Measurements from ENCODE around the gene FBXL16. TPM values are rescaled to one million over a fixed set of nuclear protein-coding genes. Genes with fewer than 3 reads are reported as not detected.
"Not testable (repeated sequence)": the region's sequence is repeated elsewhere in the genome, so short reads cannot be mapped to it uniquely, and the experiment has no call there.

The FBXL16 gene
- total RNA-seq, result under 1 TPM in 1 of 2 donors, not detected in 1; 0.26 TPM

GRCh38 chr16:705431-706188 lies at the start of gene FBXL16:
FBXL16 (minus strand) TSS chr16:705801; CDS start chr16:697405, 8,396 bp downstream.
- peaks cover 9 to 17% of the 10 kb centered on the region in 2 donors for H3K27me3 Mint-ChIP-seq
- H3K9me3 Mint-ChIP-seq, result no peaks in the 10 kb centered on the region
- no peaks in the 10 kb centered on the region for H3K36me3 Mint-ChIP-seq
- no peaks in the 10 kb centered on the region for H3K4me1 Mint-ChIP-seq (ENCODE audit: low read depth in 2 of 2)
- ATAC-seq (no peak), DNase-seq (ENCODE audit: low spot score) (no peak)
- no peak within 1 kb of the TSS for H3K27ac Mint-ChIP-seq
- no peak within 1 kb of the TSS for H3K4me3 Mint-ChIP-seq

- peaks cover 5 to 6% of the 10 kb centered on the region in 2 donors for H3K4me1 Mint-ChIP-seq (ENCODE audit: low read depth in 2 of 2)
- no peak overlapping the region for H3K27ac Mint-ChIP-seq
- no peak for DNase-seq (ENCODE audit: low spot score)
- peaks cover 3 to 8% of the 10 kb centered on the region in 2 donors for H3K27me3 Mint-ChIP-seq
- no peak for ATAC-seq
- H3K9me3 Mint-ChIP-seq, result no peaks in the 10 kb centered on the region
- H3K4me3 Mint-ChIP-seq, result no peak overlapping the region
- no peaks in the 10 kb centered on the region for H3K36me3 Mint-ChIP-seq
These were observed 49.1 kb upstream of the FBXL16 start for GRCh38 chr16:754656-755055.

- H3K27ac Mint-ChIP-seq; H3K4me3 Mint-ChIP-seq; ATAC-seq; H3K4me1 Mint-ChIP-seq (ENCODE audit: low read depth in 2 of 2); DNase-seq (ENCODE audit: low spot score); H3K9me3 Mint-ChIP-seq; H3K27me3 Mint-ChIP-seq; H3K36me3 Mint-ChIP-seq: not testable (repeated sequence)
These were observed 48.6 kb upstream of the FBXL16 start for GRCh38 chr16:754121-754607.

- Mint-ChIP-seq H3K4me1 (ENCODE audit: low read depth in 2 of 2) (no peaks in the 10 kb centered on the region), H3K4me3 (no peak overlapping the region), H3K27ac (no peak overlapping the region), H3K9me3 (no peaks in the 10 kb centered on the region), H3K27me3 (peaks cover 0 to 3% of the 10 kb centered on the region in 2 donors), H3K36me3 (no peaks in the 10 kb centered on the region)
- no peak for ATAC-seq
- DNase-seq (ENCODE audit: low spot score), result no peak
These were observed 46.4 kb upstream of the FBXL16 start for GRCh38 chr16:752007-752312.

GRCh38 chr16:751152-752006 lies 45.8 kb upstream of the FBXL16 start:
- Mint-ChIP-seq H3K9me3 (no peaks in the 10 kb centered on the region), H3K36me3 (no peaks in the 10 kb centered on the region), H3K27ac (no peak overlapping the region), H3K27me3 (peaks cover 0 to under 1% of the 10 kb centered on the region in 2 donors), H3K4me3 (no peak overlapping the region), H3K4me1 (ENCODE audit: low read depth in 2 of 2) (no peaks in the 10 kb centered on the region)
- ATAC-seq, result peak in 1 of 2 donors; percentile 33
- no peak for DNase-seq (ENCODE audit: low spot score)

GRCh38 chr16:750485-750884 lies 44.9 kb upstream of the FBXL16 start:
- ATAC-seq, result no peak

GRCh38 chr16:749010-749409 lies 43.4 kb upstream of the FBXL16 start:
- no peak overlapping the region for H3K4me3 Mint-ChIP-seq
- H3K27ac Mint-ChIP-seq, result no peak overlapping the region
- H3K9me3 Mint-ChIP-seq, result no peaks in the 10 kb centered on the region
- no peaks in the 10 kb centered on the region for H3K36me3 Mint-ChIP-seq
- no peaks in the 10 kb centered on the region for H3K4me1 Mint-ChIP-seq (ENCODE audit: low read depth in 2 of 2)
- DNase-seq (ENCODE audit: low spot score) (no peak), ATAC-seq (no peak)
- no peaks in the 10 kb centered on the region for H3K27me3 Mint-ChIP-seq

More at GRCh38 chr16:750485-750884, 44.9 kb upstream of the FBXL16 start:
- Mint-ChIP-seq H3K36me3 (no peaks in the 10 kb centered on the region), H3K4me3 (no peak overlapping the region), H3K27ac (no peak overlapping the region), H3K9me3 (no peaks in the 10 kb centered on the region), H3K27me3 (no peaks in the 10 kb centered on the region), H3K4me1 (ENCODE audit: low read depth in 2 of 2) (no peaks in the 10 kb centered on the region)
- DNase-seq (ENCODE audit: low spot score), result no peak

- no peaks in the 10 kb centered on the region for H3K27me3 Mint-ChIP-seq
- H3K27ac Mint-ChIP-seq, result no peak overlapping the region
- ATAC-seq, result no peak
- H3K4me3 Mint-ChIP-seq, result no peak overlapping the region
- no peaks in the 10 kb centered on the region for H3K36me3 Mint-ChIP-seq
- DNase-seq (ENCODE audit: low spot score), result no peak
- no peaks in the 10 kb centered on the region for H3K9me3 Mint-ChIP-seq
- H3K4me1 Mint-ChIP-seq (ENCODE audit: low read depth in 2 of 2), result no peaks in the 10 kb centered on the region
These were observed 42.6 kb upstream of the FBXL16 start for GRCh38 chr16:747978-748746.

- Mint-ChIP-seq H3K4me1 (ENCODE audit: low read depth in 2 of 2) (no peaks in the 10 kb centered on the region), H3K4me3 (no peak overlapping the region)
- ATAC-seq, result no peak
These were observed 41.0 kb upstream of the FBXL16 start for GRCh38 chr16:746637-747036.

GRCh38 chr16:745739-746138 lies 40.1 kb upstream of the FBXL16 start:
- DNase-seq (ENCODE audit: low spot score), result no peak
- H3K4me1 Mint-ChIP-seq (ENCODE audit: low read depth in 2 of 2), result no peaks in the 10 kb centered on the region
- H3K4me3 Mint-ChIP-seq, result no peak overlapping the region
- H3K36me3 Mint-ChIP-seq, result no peaks in the 10 kb centered on the region
- no peaks in the 10 kb centered on the region for H3K9me3 Mint-ChIP-seq
- H3K27me3 Mint-ChIP-seq, result no peaks in the 10 kb centered on the region
- ATAC-seq, result no peak
- no peak overlapping the region for H3K27ac Mint-ChIP-seq

More at GRCh38 chr16:746637-747036, 41.0 kb upstream of the FBXL16 start:
- Mint-ChIP-seq H3K27me3 (no peaks in the 10 kb centered on the region), H3K27ac (no peak overlapping the region), H3K9me3 (no peaks in the 10 kb centered on the region), H3K36me3 (no peaks in the 10 kb centered on the region)
- no peak for DNase-seq (ENCODE audit: low spot score)

- DNase-seq (ENCODE audit: low spot score) (no peak), ATAC-seq (no peak)
- Mint-ChIP-seq H3K27me3 (no peaks in the 10 kb centered on the region), H3K4me3 (no peak overlapping the region), H3K27ac (no peak overlapping the region), H3K4me1 (ENCODE audit: low read depth in 2 of 2) (peaks cover 0 to 3% of the 10 kb centered on the region in 2 donors), H3K36me3 (no peaks in the 10 kb centered on the region), H3K9me3 (no peaks in the 10 kb centered on the region)
These were observed 38.3 kb upstream of the FBXL16 start for GRCh38 chr16:743794-744500.

- not testable (repeated sequence) for H3K36me3 Mint-ChIP-seq; H3K4me1 Mint-ChIP-seq (ENCODE audit: low read depth in 2 of 2); ATAC-seq; H3K9me3 Mint-ChIP-seq; H3K27me3 Mint-ChIP-seq; H3K4me3 Mint-ChIP-seq; DNase-seq (ENCODE audit: low spot score); H3K27ac Mint-ChIP-seq
These were observed 37.3 kb upstream of the FBXL16 start for GRCh38 chr16:742894-743293.

- H3K4me3 Mint-ChIP-seq, result peak overlapping the region; percentile 54
- no peaks in the 10 kb centered on the region for H3K36me3 Mint-ChIP-seq
- H3K27ac Mint-ChIP-seq, result no peak overlapping the region
- ATAC-seq (no peak), DNase-seq (ENCODE audit: low spot score) (no peak)
- no peaks in the 10 kb centered on the region for H3K9me3 Mint-ChIP-seq
- no peaks in the 10 kb centered on the region for H3K27me3 Mint-ChIP-seq
- H3K4me1 Mint-ChIP-seq (ENCODE audit: low read depth in 2 of 2), result peaks cover 0 to 3% of the 10 kb centered on the region in 2 donors
These were observed 36.5 kb upstream of the FBXL16 start for GRCh38 chr16:741986-742629.

All from natural killer cell treated with Interleukin-12 subunit alpha and Interleukin-12 subunit beta and Interleukin-15 and Interleukin-18, amount 100 ng/mL, for 72 hours (primary cell).